CD4-positive, alpha-beta T cell (primary cell): ENCODE data around the gene UXS1. TPM values are rescaled to one million over a fixed set of nuclear protein-coding genes. Genes with fewer than 3 reads are reported as not detected.

Experiments
- ATAC-seq: fragments of 200-7000 bp; cut with Tn5 transposase; one replicate; pipeline ENCODE4 v1.10.0; 2022; ENCODE audit warnings: mild to moderate bottlenecking; ENCODE audit not compliant: poor library complexity
- CTCF ChIA-PET: fragments of 350-600 bp; sonication (Branson Sonifier 250); formaldehyde crosslinking; loops from one replicate; lab custom pipeline; 2021; ENCODE audit warnings: antibody characterized with exemption, inconsistent platforms; lab: Charles Lee
- POLR2A ChIA-PET: fragments of 350-600 bp; sonication (Branson Sonifier 250); formaldehyde crosslinking; loops from one replicate; lab custom pipeline; 2021; ENCODE audit warnings: antibody characterized with exemption, inconsistent platforms; lab: Charles Lee
- DNase-seq, 14 experiments: peaks; one replicate each; pipeline ENCODE4 v3.0.0-alpha.2; 2013 to 2020; ENCODE audit warnings: mixed read lengths in 2 of 14
- H3K27ac ChIP-seq, 2 donors: one replicate each; pipeline versions ENCODE4 v1.5.1 to v1.7.0; 2013; ENCODE audit warnings: low read length in 2 of 2, low read depth in 1 of 2, mild to moderate bottlenecking in 1 of 2
- H3K27me3 ChIP-seq, 2 experiments: 1 replicate in 1 of 2; 2 replicates in 1 of 2; pipeline versions ENCODE4 v1.6.1 to v1.7.0; 2013; ENCODE audit warnings: low read length in 2 of 2, control low read depth in 1 of 2, mild to moderate bottlenecking in 1 of 2, moderate library complexity in 1 of 2; ENCODE audit not compliant: insufficient read depth in 2 of 2, control insufficient read depth in 1 of 2
- H3K36me3 ChIP-seq: one replicate; pipeline ENCODE4 v1.6.1; 2013; ENCODE audit warnings: low read length, control low read depth; ENCODE audit not compliant: insufficient read depth
- H3K4me1 ChIP-seq: one replicate; pipeline ENCODE4 v1.6.1; 2013; ENCODE audit warnings: low read length, control low read depth; ENCODE audit not compliant: insufficient read depth
- H3K4me3 ChIP-seq: one replicate; pipeline ENCODE4 v1.5.1; 2013; ENCODE audit warnings: mild to moderate bottlenecking, low read length, moderate library complexity
- H3K9me3 ChIP-seq, 2 experiments: 1 replicate in 1 of 2; 2 replicates in 1 of 2; pipeline versions ENCODE4 v1.6.1 to v1.7.0; 2013; ENCODE audit warnings: low read length in 2 of 2, mild to moderate bottlenecking in 2 of 2, control low read depth in 1 of 2, moderate library complexity in 1 of 2; ENCODE audit not compliant: control insufficient read depth in 1 of 2, insufficient read depth in 1 of 2
- H3K27ac Mint-ChIP-seq: one replicate; pipeline ENCODE4 v1.8.0; 2020; ENCODE audit warnings: mixed read lengths
- H3K27me3 Mint-ChIP-seq: one replicate; pipeline ENCODE4 v1.8.0; 2021; ENCODE audit warnings: mixed read lengths
- H3K36me3 Mint-ChIP-seq: one replicate; pipeline ENCODE4 v1.8.0; 2021; ENCODE audit warnings: low read depth, mixed read lengths
- H3K4me1 Mint-ChIP-seq: one replicate; pipeline ENCODE4 v1.8.0; 2021; ENCODE audit warnings: low read depth, mixed read lengths
- H3K4me3 Mint-ChIP-seq: one replicate; pipeline ENCODE4 v1.8.0; 2020; ENCODE audit warnings: mild to moderate bottlenecking, mixed read lengths
- H3K9me3 Mint-ChIP-seq: one replicate; pipeline ENCODE4 v1.8.0; 2020; ENCODE audit warnings: mixed read lengths
- CTCF ChIP-seq: fragments of 200-600 bp; IDR thresholded peaks from one replicate; pipeline ENCODE4 v1.8.0; 2022; ENCODE audit warnings: antibody characterized with exemption, mild to moderate bottlenecking
- intact Hi-C, 2 experiments: fragments of 100-400 bp; cut with DNase I in 1 of 2; cut with micrococcal nuclease in 1 of 2; formaldehyde crosslinking; loops; one replicate each; pipeline versions ENCODE4 v1.15.1 to v1.9.0; 2023 to 2025; cut with DNase I, micrococcal nuclease
- total RNA-seq, 174 experiments: library from RNA in 2 of 174; stranded (reverse) in 2 of 174; gene quantifications; one replicate each; pipeline ENCODE4 v1.2.3 and lab custom pipeline; 2021 to 2026

The UXS1 gene
- total RNA-seq, 2 experiments from 2014 or later = 59.3 to 67.1 TPM

DNA sequence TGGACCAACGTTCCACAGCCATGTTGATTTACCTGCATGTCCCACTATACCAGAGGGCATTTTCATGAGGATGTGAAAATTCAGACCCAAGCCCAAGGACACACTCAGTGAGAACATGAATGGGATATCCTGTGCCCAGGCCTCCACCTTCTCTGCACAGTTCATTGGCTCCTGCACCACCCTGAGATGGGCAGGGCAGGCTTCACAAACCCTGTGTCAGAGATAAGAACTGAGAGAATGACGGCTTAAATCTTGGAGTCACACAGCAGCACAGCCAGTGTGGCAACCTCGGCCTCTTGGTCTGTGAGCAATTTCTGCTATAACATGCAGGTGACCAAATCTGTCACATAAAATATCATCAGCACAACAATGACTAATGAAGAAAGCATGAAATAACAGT lies 71.9 kb downstream of the UXS1 start:
- Histone ChIP-seq H3K4me1 (peaks cover 2% of the 10 kb centered on the region), H3K36me3 (peaks cover 92% of the 10 kb centered on the region), H3K4me3 (no peak overlapping the region), H3K27me3 (no peaks in the 10 kb centered on the region), H3K27ac (no peak overlapping the region), H3K9me3 (no peaks in the 10 kb centered on the region)
- ChIA-PET CTCF (no interaction called here), POLR2A (interaction anchor here (0.5 kb wide), 1 partner anchor 533 kb away, joined by 3 read pairs; no protein-coding TSS in a partner anchor)
- H3K9me3 Mint-ChIP-seq = no peaks in the 10 kb centered on the region
- peaks cover 89% of the 10 kb centered on the region for H3K36me3 Mint-ChIP-seq
- peaks cover 22% of the 10 kb centered on the region for H3K4me1 Mint-ChIP-seq
- H3K27ac Mint-ChIP-seq = peak overlapping the region; percentile 28
- ATAC-seq (no peak), DNase-seq (no peak)
- no peak overlapping the region for H3K4me3 Mint-ChIP-seq
- intact Hi-C loops = no loop called here
- H3K27me3 Mint-ChIP-seq = no peaks in the 10 kb centered on the region
- no peak for TF ChIP-seq CTCF

GRCh38 chr2:106120432-106120831 lies 73.7 kb downstream of the UXS1 start:
- no peak overlapping the region for H3K27ac Mint-ChIP-seq
- POLR2A ChIA-PET = interaction anchor here (1.4 kb wide), 1 partner anchor 40 kb away, joined by 4 read pairs; no protein-coding TSS in a partner anchor

DNA sequence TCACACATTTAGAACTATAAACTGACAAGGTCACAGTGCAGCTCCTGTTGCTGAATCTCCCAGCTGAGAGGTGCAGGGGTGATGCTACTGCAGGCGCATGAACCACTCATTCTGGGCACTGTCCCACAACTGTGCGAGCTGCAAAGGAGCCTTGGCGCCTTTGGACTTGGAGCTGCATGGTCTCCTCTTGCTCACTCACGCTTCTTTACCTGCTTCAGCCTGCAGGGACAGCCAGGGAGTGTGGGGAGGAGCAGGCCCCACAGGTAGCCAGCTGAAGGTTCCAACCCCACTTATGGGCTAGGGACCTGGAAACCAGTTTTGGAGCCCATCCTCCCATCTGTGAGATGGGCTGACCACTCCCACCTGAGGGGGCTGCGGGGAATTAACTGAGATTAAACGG lies 75.0 kb downstream of the UXS1 start:
- Mint-ChIP-seq H3K9me3 (no peaks in the 10 kb centered on the region), H3K27ac (no peak overlapping the region), H3K4me1 (peaks cover 10% of the 10 kb centered on the region), H3K4me3 (no peak overlapping the region), H3K36me3 (peaks cover 92% of the 10 kb centered on the region), H3K27me3 (no peaks in the 10 kb centered on the region)
- DNase-seq = no peak
- TF ChIP-seq CTCF = no peak
- Histone ChIP-seq H3K36me3 (peaks cover 89% of the 10 kb centered on the region), H3K9me3 (no peaks in the 10 kb centered on the region), H3K4me1 (peaks cover 5% of the 10 kb centered on the region), H3K27me3 (no peaks in the 10 kb centered on the region), H3K27ac (no peak overlapping the region), H3K4me3 (no peak overlapping the region)
- ChIA-PET CTCF (no interaction called here), POLR2A (no interaction called here)
- intact Hi-C loops = no loop called here
- no peak for ATAC-seq

More at GRCh38 chr2:106120432-106120831, 73.7 kb downstream of the UXS1 start:
- Mint-ChIP-seq H3K9me3 (no peaks in the 10 kb centered on the region), H3K27me3 (no peaks in the 10 kb centered on the region), H3K36me3 (peaks cover 92% of the 10 kb centered on the region), H3K4me1 (peaks cover 10% of the 10 kb centered on the region), H3K4me3 (no peak overlapping the region)
- ATAC-seq = no peak
- no peak for DNase-seq
- intact Hi-C loops = no loop called here
- Histone ChIP-seq H3K4me3 (no peak overlapping the region), H3K36me3 (peaks cover 93% of the 10 kb centered on the region), H3K4me1 (peaks cover 5% of the 10 kb centered on the region), H3K9me3 (no peaks in the 10 kb centered on the region), H3K27ac (no peak overlapping the region), H3K27me3 (no peaks in the 10 kb centered on the region)
- no peak for TF ChIP-seq CTCF
- CTCF ChIA-PET = no interaction called here
